ENCODE measurements around the gene CCDC188.

Gene CCDC188

DNA sequence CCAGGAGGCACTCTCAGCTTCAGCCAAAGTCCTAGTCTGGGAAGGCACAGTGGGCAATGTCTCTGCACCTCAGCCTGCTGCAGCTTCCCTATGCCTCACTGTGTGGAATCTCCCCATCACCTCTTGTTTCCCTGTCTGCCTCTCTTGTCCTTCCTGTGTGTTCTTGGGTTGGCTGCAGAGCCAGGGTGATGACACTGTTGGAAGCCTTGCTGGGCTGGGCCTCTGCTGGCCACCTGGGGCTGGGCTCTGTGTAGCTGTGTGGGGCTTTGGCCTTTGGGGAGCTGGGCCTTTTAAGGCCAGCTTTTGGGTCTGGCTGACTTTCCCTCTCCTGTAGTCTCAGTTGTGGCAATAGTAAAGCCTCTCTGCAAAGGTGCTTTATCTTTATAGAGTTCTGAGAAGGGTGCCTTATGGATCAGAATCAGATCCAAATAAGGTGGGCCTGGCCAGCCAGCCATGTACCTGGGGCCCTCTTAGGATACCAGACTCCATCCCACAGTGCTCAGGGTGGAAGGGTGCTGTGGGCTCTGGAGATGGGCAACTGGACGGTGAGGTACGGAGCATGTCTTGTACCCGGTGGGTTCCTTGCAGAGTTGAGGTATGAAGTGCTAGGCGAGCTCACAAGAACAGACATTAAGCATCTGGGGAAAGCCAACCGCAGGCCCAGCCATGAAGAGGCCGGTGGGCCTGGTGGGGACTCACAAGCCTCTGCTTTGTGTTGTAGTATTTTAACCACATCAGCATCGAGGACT lies 45.2 kb downstream of the CCDC188 start:
- no peak for DNase-seq (ENCODE audit: low spot score)

DNA sequence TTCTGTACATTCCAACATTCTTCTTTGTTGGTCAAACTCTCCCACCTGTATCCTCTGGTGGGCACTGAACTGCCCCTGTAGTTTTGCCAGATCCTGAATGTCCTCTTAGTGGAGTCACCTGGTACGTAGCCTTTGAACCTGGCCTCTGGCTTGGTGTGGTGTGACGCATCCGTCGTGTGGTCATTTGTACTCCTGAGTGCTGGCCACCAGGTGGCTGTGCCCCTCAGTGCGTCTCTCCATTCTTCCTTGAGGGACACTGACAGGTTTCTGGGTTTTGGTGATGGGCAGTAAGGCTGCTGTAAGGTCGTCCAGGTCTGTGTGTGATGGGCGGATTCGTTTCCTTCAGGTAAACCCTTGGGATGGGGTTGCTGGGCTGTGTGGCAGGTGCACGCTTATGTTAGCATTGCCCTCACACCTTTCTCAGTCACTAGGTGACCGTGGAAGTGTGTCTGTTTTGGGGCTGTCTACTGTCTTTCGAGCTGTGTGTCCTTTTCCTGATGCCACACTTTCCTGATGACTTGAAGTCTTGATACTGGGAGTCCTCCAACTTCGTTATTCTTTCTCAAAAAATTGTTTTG lies 48.6 kb downstream of the CCDC188 start:
- no peak for DNase-seq (ENCODE audit: low spot score)

DNA sequence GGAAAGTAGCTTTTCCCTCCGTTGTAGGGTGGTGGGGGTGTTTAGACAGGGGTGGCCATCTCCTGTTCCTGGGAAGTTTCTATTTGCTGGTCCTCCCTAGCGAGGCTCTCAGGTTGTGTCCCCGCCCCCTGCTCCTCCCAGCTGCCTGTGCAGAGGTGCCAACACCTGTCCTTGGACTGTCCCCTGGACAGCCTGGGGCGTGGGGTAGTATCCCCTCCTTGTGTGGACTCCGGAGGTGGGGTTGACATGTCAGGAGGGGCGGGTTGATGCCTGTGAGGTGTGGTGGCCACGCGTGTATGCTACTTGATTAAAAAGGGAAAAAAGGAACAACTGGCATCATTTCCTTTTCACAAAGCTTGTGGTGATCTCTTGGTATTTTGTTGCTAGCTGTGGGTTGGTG lies 49.2 kb downstream of the CCDC188 start:
- no peak for DNase-seq (ENCODE audit: low spot score)

DNA sequence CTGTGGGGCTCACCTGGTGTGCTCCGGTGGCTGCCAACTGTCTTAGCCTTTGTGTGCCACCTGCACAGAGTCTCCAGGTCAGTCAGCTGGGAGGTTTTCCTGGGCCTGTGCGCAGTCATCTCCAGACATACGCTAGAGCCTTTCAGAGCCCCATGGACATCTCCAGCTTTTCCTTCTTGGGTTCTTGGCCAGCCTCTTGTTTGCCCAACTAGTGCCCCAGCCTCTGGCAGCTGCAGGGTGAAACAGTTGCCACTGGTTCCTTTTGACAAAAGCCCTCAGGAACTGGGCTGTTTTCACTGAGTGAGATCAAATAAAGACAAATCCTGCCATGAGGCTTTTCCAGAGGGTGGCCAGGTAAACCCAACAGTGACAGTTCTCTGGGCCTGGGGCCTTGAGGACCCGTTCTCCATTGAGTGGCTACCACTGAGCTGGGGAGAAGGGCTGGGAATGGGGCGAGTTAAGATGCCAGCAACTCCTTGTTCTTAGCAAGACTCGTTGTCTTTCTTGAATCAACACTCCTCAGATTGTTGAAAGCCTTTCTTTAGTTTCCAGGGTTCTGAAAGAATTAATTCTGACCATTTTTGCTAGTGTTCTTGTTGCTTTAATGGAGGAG lies 51.6 kb downstream of the CCDC188 start:
- no peak for DNase-seq (ENCODE audit: low spot score)

Data from CD4-positive, alpha-beta T cell treated with Interleukin-2 at 100 ng/mL for 4 hours (primary cell).